Measurements from ENCODE around the gene BCL3.

DNA sequence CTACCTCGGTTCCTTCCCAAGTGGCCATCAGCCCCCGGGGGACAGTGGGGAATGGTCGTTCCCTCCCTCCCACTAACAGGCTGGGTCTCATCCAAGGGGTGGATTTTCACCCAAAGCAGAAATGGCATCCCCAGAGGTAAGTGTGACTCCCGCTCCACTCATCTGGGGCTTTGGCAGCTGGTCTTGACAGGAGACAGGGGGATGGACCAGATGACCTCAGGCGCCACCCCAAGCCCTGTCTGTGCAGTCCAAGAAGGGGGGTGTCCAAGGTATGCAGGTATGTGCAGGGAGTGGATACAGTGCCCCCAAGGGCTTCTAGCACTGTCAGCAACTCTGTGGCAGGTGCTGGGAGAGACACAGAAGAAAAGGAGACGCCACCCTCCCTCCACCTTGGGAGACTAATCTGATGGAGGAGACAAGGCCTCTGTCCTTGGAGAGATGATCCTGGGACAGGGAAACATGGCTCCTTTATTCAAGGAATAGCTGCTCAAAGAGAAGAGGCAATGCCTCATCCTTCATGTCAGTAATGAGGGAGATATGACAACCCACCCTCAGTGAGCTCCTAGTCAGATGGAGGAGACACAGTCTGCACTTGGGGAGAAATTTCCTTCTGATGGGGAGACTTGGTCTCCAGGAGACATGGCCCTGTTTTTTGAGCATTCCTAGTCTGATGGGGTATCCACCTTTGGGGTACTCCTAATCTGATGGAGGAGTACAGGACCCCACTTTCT lies 41.8 kb upstream of the BCL3 start:
- TF ChIP-seq, protein P1, sequence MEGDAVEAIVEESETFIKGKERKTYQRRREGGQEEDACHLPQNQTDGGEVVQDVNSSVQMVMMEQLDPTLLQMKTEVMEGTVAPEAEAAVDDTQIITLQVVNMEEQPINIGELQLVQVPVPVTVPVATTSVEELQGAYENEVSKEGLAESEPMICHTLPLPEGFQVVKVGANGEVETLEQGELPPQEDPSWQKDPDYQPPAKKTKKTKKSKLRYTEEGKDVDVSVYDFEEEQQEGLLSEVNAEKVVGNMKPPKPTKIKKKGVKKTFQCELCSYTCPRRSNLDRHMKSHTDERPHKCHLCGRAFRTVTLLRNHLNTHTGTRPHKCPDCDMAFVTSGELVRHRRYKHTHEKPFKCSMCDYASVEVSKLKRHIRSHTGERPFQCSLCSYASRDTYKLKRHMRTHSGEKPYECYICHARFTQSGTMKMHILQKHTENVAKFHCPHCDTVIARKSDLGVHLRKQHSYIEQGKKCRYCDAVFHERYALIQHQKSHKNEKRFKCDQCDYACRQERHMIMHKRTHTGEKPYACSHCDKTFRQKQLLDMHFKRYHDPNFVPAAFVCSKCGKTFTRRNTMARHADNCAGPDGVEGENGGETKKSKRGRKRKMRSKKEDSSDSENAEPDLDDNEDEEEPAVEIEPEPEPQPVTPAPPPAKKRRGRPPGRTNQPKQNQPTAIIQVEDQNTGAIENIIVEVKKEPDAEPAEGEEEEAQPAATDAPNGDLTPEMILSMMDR (IDR thresholded peaks at IDR 0.05 in 2 of 3, conservative IDR thresholded peaks at IDR 0.05 in 1 of 3; ENCODE audit: control insufficient read depth in 2 of 3, extremely low read depth in 1 of 3, insufficient read depth in 1 of 3, low read depth in 3 of 3, low read length in 3 of 3) = no peak
- TF ChIP-seq ZNF274 (IDR thresholded peaks at IDR 0.05; ENCODE audit: insufficient read depth, insufficient read length) (no peak), EGR1 (IDR thresholded peaks at IDR 0.05; ENCODE audit: borderline replicate concordance in 1 of 2, low read depth in 2 of 2, low read length in 2 of 2) (no peak)
- TF ChIP-seq, protein P2, sequence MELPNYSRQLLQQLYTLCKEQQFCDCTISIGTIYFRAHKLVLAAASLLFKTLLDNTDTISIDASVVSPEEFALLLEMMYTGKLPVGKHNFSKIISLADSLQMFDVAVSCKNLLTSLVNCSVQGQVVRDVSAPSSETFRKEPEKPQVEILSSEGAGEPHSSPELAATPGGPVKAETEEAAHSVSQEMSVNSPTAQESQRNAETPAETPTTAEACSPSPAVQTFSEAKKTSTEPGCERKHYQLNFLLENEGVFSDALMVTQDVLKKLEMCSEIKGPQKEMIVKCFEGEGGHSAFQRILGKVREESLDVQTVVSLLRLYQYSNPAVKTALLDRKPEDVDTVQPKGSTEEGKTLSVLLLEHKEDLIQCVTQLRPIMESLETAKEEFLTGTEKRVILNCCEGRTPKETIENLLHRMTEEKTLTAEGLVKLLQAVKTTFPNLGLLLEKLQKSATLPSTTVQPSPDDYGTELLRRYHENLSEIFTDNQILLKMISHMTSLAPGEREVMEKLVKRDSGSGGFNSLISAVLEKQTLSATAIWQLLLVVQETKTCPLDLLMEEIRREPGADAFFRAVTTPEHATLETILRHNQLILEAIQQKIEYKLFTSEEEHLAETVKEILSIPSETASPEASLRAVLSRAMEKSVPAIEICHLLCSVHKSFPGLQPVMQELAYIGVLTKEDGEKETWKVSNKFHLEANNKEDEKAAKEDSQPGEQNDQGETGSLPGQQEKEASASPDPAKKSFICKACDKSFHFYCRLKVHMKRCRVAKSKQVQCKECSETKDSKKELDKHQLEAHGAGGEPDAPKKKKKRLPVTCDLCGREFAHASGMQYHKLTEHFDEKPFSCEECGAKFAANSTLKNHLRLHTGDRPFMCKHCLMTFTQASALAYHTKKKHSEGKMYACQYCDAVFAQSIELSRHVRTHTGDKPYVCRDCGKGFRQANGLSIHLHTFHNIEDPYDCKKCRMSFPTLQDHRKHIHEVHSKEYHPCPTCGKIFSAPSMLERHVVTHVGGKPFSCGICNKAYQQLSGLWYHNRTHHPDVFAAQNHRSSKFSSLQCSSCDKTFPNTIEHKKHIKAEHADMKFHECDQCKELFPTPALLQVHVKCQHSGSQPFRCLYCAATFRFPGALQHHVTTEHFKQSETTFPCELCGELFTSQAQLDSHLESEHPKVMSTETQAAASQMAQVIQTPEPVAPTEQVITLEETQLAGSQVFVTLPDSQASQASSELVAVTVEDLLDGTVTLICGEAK (IDR thresholded peaks at IDR 0.05; ENCODE audit: borderline replicate concordance) = no peak
- TF ChIP-seq, protein P3, sequence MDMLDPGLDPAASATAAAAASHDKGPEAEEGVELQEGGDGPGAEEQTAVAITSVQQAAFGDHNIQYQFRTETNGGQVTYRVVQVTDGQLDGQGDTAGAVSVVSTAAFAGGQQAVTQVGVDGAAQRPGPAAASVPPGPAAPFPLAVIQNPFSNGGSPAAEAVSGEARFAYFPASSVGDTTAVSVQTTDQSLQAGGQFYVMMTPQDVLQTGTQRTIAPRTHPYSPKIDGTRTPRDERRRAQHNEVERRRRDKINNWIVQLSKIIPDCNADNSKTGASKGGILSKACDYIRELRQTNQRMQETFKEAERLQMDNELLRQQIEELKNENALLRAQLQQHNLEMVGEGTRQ (IDR thresholded peaks at IDR 0.05; ENCODE audit: borderline replicate concordance, low read depth, low read length) = no peak
